Eye (tissue), 1 donor: ENCODE measurements around the gene CES2.
"Not testable (repeated sequence)": the region's sequence is repeated elsewhere in the genome, so short reads cannot be mapped to it uniquely, and the experiment has no call there.

Experiments used
- DNase-seq: peaks from one replicate; pipeline ENCODE4 v3.0.0-alpha.2; 2015

The CES2 gene

GRCh38 chr16:66935314-66936011 is at the start of gene CES2:
Gene CES2, plus strand, starts transcription at chr16:66935516. Its CDS starts 120 bp downstream, at chr16:66935636.
- DNase-seq = peak; percentile 39

GRCh38 chr16:66886321-66886720 is 49.0 kb upstream of the CES2 start:
- DNase-seq = no peak

- DNase-seq = no peak
These were observed 48.4 kb upstream of the CES2 start for GRCh38 chr16:66886914-66887313.

GRCh38 chr16:66888647-66889615 is 46.4 kb upstream of the CES2 start:
- no peak for DNase-seq

GRCh38 chr16:66889622-66890021 is 45.7 kb upstream of the CES2 start:
- no peak for DNase-seq

GRCh38 chr16:66890799-66891198 is 44.5 kb upstream of the CES2 start:
- no peak for DNase-seq

- no peak for DNase-seq
These were observed 44.0 kb upstream of the CES2 start for GRCh38 chr16:66891360-66891759.

GRCh38 chr16:66891797-66892196 is 43.5 kb upstream of the CES2 start:
- no peak for DNase-seq

GRCh38 chr16:66894055-66894454 is 41.3 kb upstream of the CES2 start:
- DNase-seq = no peak

- peak; percentile 91 for DNase-seq
These were observed 40.2 kb upstream of the CES2 start for GRCh38 chr16:66894948-66895688.

GRCh38 chr16:66895689-66895979 is 39.7 kb upstream of the CES2 start:
- no peak for DNase-seq

- no peak for DNase-seq
These were observed 39.3 kb upstream of the CES2 start for GRCh38 chr16:66895999-66896398.

GRCh38 chr16:66896682-66897081 is 38.6 kb upstream of the CES2 start:
- not testable (repeated sequence) for DNase-seq

- no peak for DNase-seq
These were observed 37.1 kb upstream of the CES2 start for GRCh38 chr16:66898207-66898606.

GRCh38 chr16:66898933-66899309 is 36.4 kb upstream of the CES2 start:
- DNase-seq = no peak

- no peak for DNase-seq
These were observed 35.9 kb upstream of the CES2 start for GRCh38 chr16:66899310-66899944.

- DNase-seq = peak; percentile 92
These were observed 35.2 kb upstream of the CES2 start for GRCh38 chr16:66899945-66900710.

- DNase-seq = peak; percentile 59
These were observed 34.4 kb upstream of the CES2 start for GRCh38 chr16:66900721-66901441.

- no peak for DNase-seq
These were observed 33.7 kb upstream of the CES2 start for GRCh38 chr16:66901626-66902025.

GRCh38 chr16:66902648-66903543 is 32.4 kb upstream of the CES2 start:
- DNase-seq = no peak
